ENCODE data around the gene RGS1. TPM values are rescaled to one million over a fixed set of nuclear protein-coding genes. Genes with fewer than 3 reads are reported as not detected.

The RGS1 gene
- total RNA-seq, 4 donors from 2014 or later, result 23.9 to 85.6 (median 53.1) TPM

GRCh38 chr1:192601143-192601542, 25.6 kb downstream of the RGS1 start:
- intact Hi-C loops (cut with DNase I; ENCODE audit: low total_unique reads), result loop anchor here (10.0 kb wide), 1 partner anchor 126 kb away; no protein-coding TSS in a partner anchor
- WGBS, 2 donors, result 90 to 97% methylated on average over 1 of the region's 1 CpG
- DNase-seq (ENCODE audit: low spot score in 2 of 2), result no peak
- H3K4me3 ChIP-seq (ENCODE audit: low read depth, poor library complexity, severe bottlenecking), result no peak overlapping the region
- TF ChIP-seq POLR2A (IDR thresholded peaks at IDR 0.05) (no peak), CTCF (IDR thresholded peaks at IDR 0.05) (no peak)

GRCh38 chr1:192601567-192601966, 26.0 kb downstream of the RGS1 start:
- no peak for DNase-seq (ENCODE audit: low spot score in 2 of 2)
- TF ChIP-seq CTCF (IDR thresholded peaks at IDR 0.05), result no peak
- TF ChIP-seq POLR2A (IDR thresholded peaks at IDR 0.05), result no peak
- intact Hi-C loops (cut with DNase I; ENCODE audit: low total_unique reads), result loop anchor here (10.0 kb wide), 1 partner anchor 127 kb away; no protein-coding TSS in a partner anchor
- H3K4me3 ChIP-seq (ENCODE audit: low read depth, poor library complexity, severe bottlenecking), result no peak overlapping the region

GRCh38 chr1:192602757-192603156, 27.2 kb downstream of the RGS1 start:
- no peak for DNase-seq (ENCODE audit: low spot score in 2 of 2)
- TF ChIP-seq POLR2A (IDR thresholded peaks at IDR 0.05) (no peak), CTCF (IDR thresholded peaks at IDR 0.05) (no peak)
- WGBS, 2 donors, result 88 to 97% methylated on average over 1 of the region's 1 CpG
- intact Hi-C loops (cut with DNase I; ENCODE audit: low total_unique reads), result loop anchor here (10.0 kb wide), 1 partner anchor 128 kb away; no protein-coding TSS in a partner anchor
- no peak overlapping the region for H3K4me3 ChIP-seq (ENCODE audit: low read depth, poor library complexity, severe bottlenecking)

GRCh38 chr1:192603218-192603787, 27.7 kb downstream of the RGS1 start:
- TF ChIP-seq CTCF (IDR thresholded peaks at IDR 0.05), result no peak
- no peak for TF ChIP-seq POLR2A (IDR thresholded peaks at IDR 0.05)
- WGBS, 2 donors, result 82 to 88% methylated on average over 3 of the region's 3 CpGs
- H3K4me3 ChIP-seq (ENCODE audit: low read depth, poor library complexity, severe bottlenecking), result no peak overlapping the region
- intact Hi-C loops (cut with DNase I; ENCODE audit: low total_unique reads), result loop anchor here (10.0 kb wide), 1 partner anchor 129 kb away; no protein-coding TSS in a partner anchor
- DNase-seq (ENCODE audit: low spot score in 2 of 2), result no peak

- H3K4me3 ChIP-seq (ENCODE audit: low read depth, poor library complexity, severe bottlenecking), result no peak overlapping the region
- DNase-seq (ENCODE audit: low spot score in 2 of 2), result no peak
- TF ChIP-seq CTCF (IDR thresholded peaks at IDR 0.05) (no peak), POLR2A (IDR thresholded peaks at IDR 0.05) (no peak)
- WGBS, 2 donors, result 68 to 78% methylated on average over 3 of the region's 3 CpGs
- intact Hi-C loops (cut with DNase I; ENCODE audit: low total_unique reads), result loop anchor here (10.0 kb wide), 1 partner anchor 130 kb away; no protein-coding TSS in a partner anchor
Observed at GRCh38 chr1:192604979-192605620, 29.5 kb downstream of the RGS1 start.
